ENCODE data around the gene STIMATE. TPM values are rescaled to one million over a fixed set of nuclear protein-coding genes. Genes with fewer than 3 reads are reported as not detected.

Gene STIMATE
- total and polyA plus RNA-seq, 10 of the 15 experiments (the other 5 are each of a cell fraction or from before 2014, with no cell fraction given) = 0.24 to 24.1 (median 15.4) TPM

DNA sequence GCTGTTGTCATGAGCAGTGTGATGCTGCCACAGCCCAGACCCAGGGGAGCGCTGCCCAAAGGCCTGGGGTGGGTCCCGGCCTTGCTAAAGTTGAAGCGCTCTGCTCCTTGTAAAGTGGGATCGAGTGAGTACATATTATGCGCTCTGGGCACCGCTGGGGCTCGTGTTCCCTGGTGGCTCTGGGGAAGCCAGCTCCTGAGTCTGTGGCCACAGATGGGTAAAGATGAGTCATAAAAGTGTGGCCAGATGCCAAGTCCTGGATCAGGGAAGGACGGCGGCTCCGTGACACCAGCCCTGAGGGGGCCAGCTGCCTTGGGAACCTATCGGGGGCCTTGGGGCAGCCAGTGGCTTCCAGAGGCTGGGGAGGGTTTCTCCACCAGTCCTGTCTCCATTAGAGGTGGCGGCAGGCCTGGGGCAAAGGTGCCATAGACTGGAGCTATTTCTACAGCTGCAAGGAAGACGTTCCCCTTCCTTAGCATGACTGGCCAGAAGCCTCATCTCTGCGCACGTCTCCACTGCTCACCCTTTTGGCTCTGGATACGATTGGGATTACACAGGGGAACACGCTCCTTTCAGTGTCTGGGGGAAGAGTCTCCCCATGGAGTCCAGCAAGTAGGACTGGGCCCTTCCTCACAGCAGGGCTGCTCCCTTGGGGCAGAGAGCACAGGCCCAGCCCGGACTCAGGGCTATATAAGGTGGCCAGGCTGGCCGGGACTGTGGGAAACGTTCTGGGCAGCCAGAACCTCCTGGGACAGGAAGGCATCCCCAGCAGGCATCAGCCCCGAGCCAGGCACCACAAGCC is 65.6 kb downstream of the STIMATE start:
- WGBS (ENCODE audit: insufficient coverage, insufficient replicate concordance, low lambda C conversion rate, missing lambda C conversion rate) = 75% methylated on average over 21 of the region's 21 CpGs
- SMC1A ChIA-PET (ENCODE audit: uncharacterized antibody, unreplicated experiment) = no interaction called here
- Histone ChIP-seq H3K4me1 (ENCODE audit: control insufficient read depth, insufficient read depth, low read length) (no peaks in the 10 kb centered on the region), H3K27me3 (replicated peaks in 1 of 2; ENCODE audit: control insufficient read depth in 2 of 2, insufficient read depth in 2 of 2, low read length in 1 of 2) (no peaks in the 10 kb centered on the region), H3K9me3 (replicated peaks; ENCODE audit: control insufficient read depth, insufficient read depth, low read length) (no peaks in the 10 kb centered on the region), H4K20me1 (ENCODE audit: control insufficient read depth, insufficient read depth) (no peaks in the 10 kb centered on the region), H3K9ac (ENCODE audit: control insufficient read depth, insufficient read depth, low read length) (no peak overlapping the region), H3K36me3 (ENCODE audit: control insufficient read depth in 2 of 2, insufficient read depth in 2 of 2, low read length in 1 of 2) (peaks cover 0 to 2% of the 10 kb centered on the region in 2 experiments; a peak in 2 of 4 replicates), H2AFZ (ENCODE audit: control insufficient read depth, low read depth, low read length) (no peak overlapping the region), H3K79me2 (ENCODE audit: control insufficient read depth, insufficient read depth, low read length) (no peaks in the 10 kb centered on the region), H3K4me2 (ENCODE audit: control insufficient read depth, insufficient read depth) (no peak overlapping the region), H3K4me3 (no peak overlapping the region), H3K27ac (ENCODE audit: control insufficient read depth, insufficient read depth) (no peak overlapping the region)
- ATAC-seq = no peak
- in situ Hi-C loops (cut with MboI) (no loop called here), intact Hi-C loops (cut with micrococcal nuclease; ENCODE audit: unreplicated experiment) (no loop called here)
- DNase-seq (ENCODE audit: low read depth, low spot score) = no peak
- TF ChIP-seq IRF4 (IDR thresholded peaks at IDR 0.05; ENCODE audit: low read depth, low read length) (no peak), NRF1 (conservative IDR thresholded peaks at IDR 0.05; ENCODE audit: low read depth, low read length) (no peak), ZNF622 (IDR thresholded peaks at IDR 0.05) (no peak), DPF2 (IDR thresholded peaks at IDR 0.05) (no peak), CHD2 (IDR thresholded peaks at IDR 0.05; ENCODE audit: borderline replicate concordance, low read depth, low read length) (no peak), SREBF1 (IDR thresholded peaks at IDR 0.05; ENCODE audit: low read length) (no peak), NFYA (IDR thresholded peaks at IDR 0.05; ENCODE audit: borderline replicate concordance, low read depth, low read length) (no peak)
- TF ChIP-seq, protein P1, sequence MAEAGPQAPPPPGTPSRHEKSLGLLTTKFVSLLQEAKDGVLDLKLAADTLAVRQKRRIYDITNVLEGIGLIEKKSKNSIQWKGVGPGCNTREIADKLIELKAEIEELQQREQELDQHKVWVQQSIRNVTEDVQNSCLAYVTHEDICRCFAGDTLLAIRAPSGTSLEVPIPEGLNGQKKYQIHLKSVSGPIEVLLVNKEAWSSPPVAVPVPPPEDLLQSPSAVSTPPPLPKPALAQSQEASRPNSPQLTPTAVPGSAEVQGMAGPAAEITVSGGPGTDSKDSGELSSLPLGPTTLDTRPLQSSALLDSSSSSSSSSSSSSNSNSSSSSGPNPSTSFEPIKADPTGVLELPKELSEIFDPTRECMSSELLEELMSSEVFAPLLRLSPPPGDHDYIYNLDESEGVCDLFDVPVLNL (IDR thresholded peaks at IDR 0.05; ENCODE audit: low read depth, low read length) = no peak
- TF ChIP-seq, protein P2, sequence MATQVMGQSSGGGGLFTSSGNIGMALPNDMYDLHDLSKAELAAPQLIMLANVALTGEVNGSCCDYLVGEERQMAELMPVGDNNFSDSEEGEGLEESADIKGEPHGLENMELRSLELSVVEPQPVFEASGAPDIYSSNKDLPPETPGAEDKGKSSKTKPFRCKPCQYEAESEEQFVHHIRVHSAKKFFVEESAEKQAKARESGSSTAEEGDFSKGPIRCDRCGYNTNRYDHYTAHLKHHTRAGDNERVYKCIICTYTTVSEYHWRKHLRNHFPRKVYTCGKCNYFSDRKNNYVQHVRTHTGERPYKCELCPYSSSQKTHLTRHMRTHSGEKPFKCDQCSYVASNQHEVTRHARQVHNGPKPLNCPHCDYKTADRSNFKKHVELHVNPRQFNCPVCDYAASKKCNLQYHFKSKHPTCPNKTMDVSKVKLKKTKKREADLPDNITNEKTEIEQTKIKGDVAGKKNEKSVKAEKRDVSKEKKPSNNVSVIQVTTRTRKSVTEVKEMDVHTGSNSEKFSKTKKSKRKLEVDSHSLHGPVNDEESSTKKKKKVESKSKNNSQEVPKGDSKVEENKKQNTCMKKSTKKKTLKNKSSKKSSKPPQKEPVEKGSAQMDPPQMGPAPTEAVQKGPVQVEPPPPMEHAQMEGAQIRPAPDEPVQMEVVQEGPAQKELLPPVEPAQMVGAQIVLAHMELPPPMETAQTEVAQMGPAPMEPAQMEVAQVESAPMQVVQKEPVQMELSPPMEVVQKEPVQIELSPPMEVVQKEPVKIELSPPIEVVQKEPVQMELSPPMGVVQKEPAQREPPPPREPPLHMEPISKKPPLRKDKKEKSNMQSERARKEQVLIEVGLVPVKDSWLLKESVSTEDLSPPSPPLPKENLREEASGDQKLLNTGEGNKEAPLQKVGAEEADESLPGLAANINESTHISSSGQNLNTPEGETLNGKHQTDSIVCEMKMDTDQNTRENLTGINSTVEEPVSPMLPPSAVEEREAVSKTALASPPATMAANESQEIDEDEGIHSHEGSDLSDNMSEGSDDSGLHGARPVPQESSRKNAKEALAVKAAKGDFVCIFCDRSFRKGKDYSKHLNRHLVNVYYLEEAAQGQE (IDR thresholded peaks at IDR 0.05; ENCODE audit: low read depth, low read length) = no peak
- RAD21 ChIA-PET (ENCODE audit: unreplicated experiment) = no interaction called here
- no peak for FAIRE-seq
- POLR2A ChIA-PET = no interaction called here
- BruUV-seq (replicated peaks) = no TSS peak
- CTCF ChIA-PET = no interaction called here

Data from GM12878 (cell line).